GM18861 (cell line): ENCODE results near the gene GINM1.

Experiments
- ATAC-seq: cut with Tn5 transposase; IDR thresholded peaks from one replicate; pipeline ENCODE4 v1.9.1; 2021; ENCODE audit not compliant: unreplicated experiment

Gene GINM1

GRCh38 chr6:149565527-149566409 is at the start of gene GINM1:
GINM1 (plus strand) TSS chr6:149566375; CDS start chr6:149566415, 40 bp downstream.
- ATAC-seq, result peak; percentile 71

- ATAC-seq, result no peak
These were observed 36.5 kb upstream of the GINM1 start for GRCh38 chr6:149529650-149530049.

- ATAC-seq, result no peak
These were observed 31.4 kb upstream of the GINM1 start for GRCh38 chr6:149534742-149535141.

- no peak for ATAC-seq
These were observed 25.0 kb upstream of the GINM1 start for GRCh38 chr6:149541139-149541538.

- ATAC-seq, result no peak
These were observed 21.4 kb upstream of the GINM1 start for GRCh38 chr6:149544646-149545257.

GRCh38 chr6:149545258-149545753 is 20.9 kb upstream of the GINM1 start:
- ATAC-seq, result no peak

GRCh38 chr6:149545754-149546471 is 20.3 kb upstream of the GINM1 start, which contains the start of gene PPIL4:
PPIL4 (minus strand) TSS chr6:149546043; CDS start chr6:149546005, 38 bp downstream.
- peak; percentile 84 for ATAC-seq

- ATAC-seq, result no peak
These were observed 14.3 kb upstream of the GINM1 start for GRCh38 chr6:149551920-149552319.

GRCh38 chr6:149558029-149558428 is 8.1 kb upstream of the GINM1 start:
- no peak for ATAC-seq

- ATAC-seq, result no peak
These were observed 6.8 kb upstream of the GINM1 start for GRCh38 chr6:149559389-149559788.

GRCh38 chr6:149560736-149561135 is 5.4 kb upstream of the GINM1 start:
- ATAC-seq, result no peak

GRCh38 chr6:149563203-149563927 is 2.8 kb upstream of the GINM1 start:
- no peak for ATAC-seq

GRCh38 chr6:149563928-149564325 is 2.2 kb upstream of the GINM1 start:
- ATAC-seq, result no peak

- ATAC-seq, result peak; percentile 14
These were observed 427 bp downstream of the GINM1 start for GRCh38 chr6:149566410-149567193.

GRCh38 chr6:149567194-149567586 is 1.0 kb downstream of the GINM1 start:
- no peak for ATAC-seq

GRCh38 chr6:149567945-149568585 is 1.9 kb downstream of the GINM1 start:
- no peak for ATAC-seq

GRCh38 chr6:149580880-149581279 is 14.7 kb downstream of the GINM1 start:
- ATAC-seq, result no peak

GRCh38 chr6:149581349-149581748 is 15.2 kb downstream of the GINM1 start:
- ATAC-seq, result no peak

GRCh38 chr6:149586149-149586548 is 20.0 kb downstream of the GINM1 start:
- ATAC-seq, result no peak
